ENCODE data around the gene TTC3. TPM values are rescaled to one million over a fixed set of nuclear protein-coding genes. Genes with fewer than 3 reads are reported as not detected.

The TTC3 gene
- total RNA-seq, 2 experiments from 2014 or later, result 49.4 to 52.5 TPM

GRCh38 chr21:37251294-37251634, 178.2 kb downstream of the TTC3 start:
- ChIA-PET POLR2A (no interaction called here), CTCF (no interaction called here)
- H3K9me3 Mint-ChIP-seq, result peaks cover 2% of the 10 kb centered on the region
- peaks cover 53% of the 10 kb centered on the region for H3K4me1 Mint-ChIP-seq
- no peak for DNase-seq
- H3K27ac Mint-ChIP-seq, result no peak overlapping the region
- no peak overlapping the region for H3K4me3 Mint-ChIP-seq
- H3K36me3 Mint-ChIP-seq (ENCODE audit: low read depth), result peaks cover 32% of the 10 kb centered on the region
- H3K27me3 Mint-ChIP-seq, result no peaks in the 10 kb centered on the region

Other genes starting within 250 kb of the TTC3 start
- 10 to 100 TPM; 15.8 to 15.9 TPM for gene HLCS, start 106.6 kb upstream of the TTC3 start, total RNA-seq
- gene RIPPLY3, start 66.6 kb upstream of the TTC3 start, total RNA-seq, result under 1 TPM in 1 of 2 experiments, not detected in 1; 0.17 TPM
- gene PIGP, start 183 bp upstream of the TTC3 start, total RNA-seq, result 10 to 100 TPM; 13.5 to 21.7 TPM
- gene VPS26C, start 194.1 kb downstream of the TTC3 start, total RNA-seq, result 10 to 100 TPM; 80.1 to 85.6 TPM